T-helper 2 cell treated with Interferon-gamma antibody and Interleukin-4, amounts not matched to agents 100 ng/mL and 5 ng/mL, for 36 hours (primary cell): ENCODE results near the gene PHC2. TPM values are rescaled to one million over a fixed set of nuclear protein-coding genes. Genes with fewer than 3 reads are reported as not detected.

Experiments used
- intact Hi-C: fragments of 100-400 bp; cut with micrococcal nuclease; formaldehyde crosslinking; loops from one replicate; pipeline ENCODE4 v1.15.1; 2023
- total RNA-seq: library from RNA; stranded (reverse); gene quantifications from 2 replicates; pipeline ENCODE4 v1.2.3, GENCODE V29; 2022

PHC2 gene
- total RNA-seq, 1 donor from 2014 or later, result 46.6 TPM

DNA sequence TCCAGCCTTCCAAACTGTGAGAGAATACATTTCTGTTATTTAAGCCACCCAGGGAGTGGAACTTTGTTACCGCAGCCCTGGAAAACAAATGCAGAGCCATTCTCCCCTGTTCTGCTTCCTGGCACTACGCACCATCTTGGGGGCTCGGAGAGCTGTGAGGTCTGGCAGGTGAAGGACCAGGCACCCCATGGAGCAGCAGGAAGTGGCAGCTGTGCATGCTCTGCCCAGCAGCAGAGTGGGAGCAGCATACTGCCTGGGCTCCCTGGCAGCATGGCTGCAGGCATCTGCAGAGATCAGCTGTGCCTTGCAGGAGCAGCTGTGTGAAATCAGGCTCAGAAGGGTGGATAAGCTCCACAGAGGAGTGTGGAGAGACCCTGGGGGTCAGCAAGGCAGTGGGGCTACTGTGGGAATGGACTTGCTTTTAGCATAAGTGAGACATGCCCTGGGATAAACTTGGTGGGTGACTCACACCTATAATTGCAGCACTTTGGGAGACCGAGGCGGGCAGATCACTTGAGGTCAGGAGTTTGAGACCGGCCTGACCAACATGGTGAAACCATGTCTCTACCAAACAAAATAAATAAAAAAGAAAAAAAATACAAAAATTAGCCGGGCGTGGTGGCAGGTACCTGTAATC is 23.9 kb upstream of the PHC2 start:
- intact Hi-C loops, result loop anchor here (1.0 kb wide), 1 partner anchor 159 kb away; no protein-coding TSS in a partner anchor

- intact Hi-C loops, result no loop called here
Measured at GRCh38 chr1:33446590-33446989, 15.7 kb upstream of the PHC2 start.

- intact Hi-C loops, result no loop called here
Measured at GRCh38 chr1:33445108-33445507, 14.2 kb upstream of the PHC2 start.

GRCh38 chr1:33443705-33444180 is 12.8 kb upstream of the PHC2 start:
- intact Hi-C loops, result no loop called here

- intact Hi-C loops, result no loop called here
Measured at GRCh38 chr1:33443080-33443704, 12.3 kb upstream of the PHC2 start.

GRCh38 chr1:33442141-33442540 is 11.2 kb upstream of the PHC2 start:
- intact Hi-C loops, result no loop called here

GRCh38 chr1:33441088-33441745 is 10.3 kb upstream of the PHC2 start:
- intact Hi-C loops, result no loop called here

DNA sequence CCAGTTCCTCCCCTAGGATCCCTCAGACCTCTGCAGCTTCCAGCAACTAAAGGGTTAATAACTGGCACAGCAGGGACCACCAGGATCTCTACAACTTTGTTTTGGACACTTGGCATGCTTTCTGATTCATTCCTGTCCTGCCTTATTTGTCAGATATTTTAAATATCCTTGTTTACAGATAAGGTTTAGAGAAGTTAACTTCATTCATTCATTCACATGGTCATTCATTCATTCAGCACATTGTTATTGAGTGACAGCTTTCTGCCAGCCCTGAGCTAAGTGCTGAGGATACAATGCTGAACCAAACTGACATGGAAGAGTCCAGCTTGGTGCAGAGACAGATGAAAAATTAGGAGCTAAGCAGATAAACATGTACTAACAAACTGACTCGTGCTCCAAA is 8.8 kb upstream of the PHC2 start:
- intact Hi-C loops, result no loop called here

DNA sequence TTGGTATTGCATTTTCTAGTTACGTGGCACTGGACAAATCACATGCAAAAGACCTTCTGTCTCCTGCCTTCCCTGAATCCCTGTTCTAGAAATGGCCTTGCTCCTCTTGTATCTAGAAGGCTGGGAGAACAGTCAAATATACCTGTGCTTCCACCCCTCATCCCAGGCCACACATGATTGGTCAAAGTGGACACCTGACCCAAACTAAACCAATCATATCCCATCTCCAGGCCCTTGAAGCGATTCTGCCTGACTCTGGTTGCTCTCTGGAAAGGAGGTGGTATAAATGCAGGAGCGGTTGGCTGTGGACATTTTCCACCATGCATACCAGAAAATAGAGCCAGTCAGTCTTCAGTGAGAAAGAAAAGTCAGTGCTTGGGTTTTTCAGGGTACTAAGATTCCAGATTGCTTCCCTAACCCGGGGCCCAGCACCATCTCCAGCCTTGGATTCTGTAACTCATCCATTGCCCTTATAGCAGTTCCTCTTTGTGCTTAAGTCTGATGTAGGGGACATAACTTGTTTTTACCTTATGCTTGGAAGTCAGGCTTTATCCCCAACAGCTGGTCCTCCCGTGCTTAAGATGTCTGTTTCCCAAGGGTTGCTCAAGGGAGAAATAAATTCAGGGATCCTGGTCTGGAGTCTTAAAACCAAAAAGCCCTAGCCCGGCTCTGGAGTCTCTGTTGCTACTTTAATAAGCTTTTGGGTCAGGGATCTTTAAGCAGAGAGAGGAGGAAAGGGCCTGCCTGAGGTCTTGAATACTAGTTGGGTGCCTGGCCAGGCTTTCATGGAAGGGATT is 7.7 kb upstream of the PHC2 start:
- intact Hi-C loops, result no loop called here

- intact Hi-C loops, result no loop called here
Measured at GRCh38 chr1:33436557-33437285, 5.8 kb upstream of the PHC2 start.

DNA sequence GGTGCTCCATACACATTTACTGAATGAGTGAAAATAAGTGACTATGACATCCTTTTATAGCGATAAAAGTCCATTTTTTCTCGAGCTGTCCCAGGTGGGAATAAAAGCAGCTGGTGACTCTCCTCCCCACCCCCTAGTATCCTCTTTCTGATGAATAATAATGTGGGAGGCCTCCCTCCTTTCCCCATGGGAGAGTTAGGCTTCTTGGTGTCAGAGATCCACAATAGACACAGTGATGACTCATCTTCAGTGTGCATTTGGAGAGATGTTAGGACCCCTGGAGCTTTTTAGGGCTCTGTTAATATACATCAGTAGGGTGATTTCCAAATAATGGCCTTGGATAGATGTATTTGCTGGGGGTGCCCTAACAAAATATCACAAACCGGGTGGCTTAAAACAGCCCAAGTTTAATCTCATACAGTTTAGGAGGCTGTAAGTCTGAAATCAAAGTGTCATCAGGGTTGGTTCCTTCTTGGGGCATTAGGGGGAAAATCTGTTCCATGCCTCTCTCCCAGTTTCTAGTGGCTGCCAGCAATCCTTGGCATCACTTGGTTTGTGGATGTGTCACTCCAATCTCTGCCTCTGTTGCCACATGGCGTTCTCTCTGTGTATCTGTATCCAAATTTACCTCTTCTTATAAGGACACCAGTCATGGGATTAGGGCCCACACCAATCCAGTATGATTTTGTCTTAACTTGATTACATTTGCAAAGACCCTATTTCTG is 4.4 kb upstream of the PHC2 start:
- intact Hi-C loops, result no loop called here

DNA sequence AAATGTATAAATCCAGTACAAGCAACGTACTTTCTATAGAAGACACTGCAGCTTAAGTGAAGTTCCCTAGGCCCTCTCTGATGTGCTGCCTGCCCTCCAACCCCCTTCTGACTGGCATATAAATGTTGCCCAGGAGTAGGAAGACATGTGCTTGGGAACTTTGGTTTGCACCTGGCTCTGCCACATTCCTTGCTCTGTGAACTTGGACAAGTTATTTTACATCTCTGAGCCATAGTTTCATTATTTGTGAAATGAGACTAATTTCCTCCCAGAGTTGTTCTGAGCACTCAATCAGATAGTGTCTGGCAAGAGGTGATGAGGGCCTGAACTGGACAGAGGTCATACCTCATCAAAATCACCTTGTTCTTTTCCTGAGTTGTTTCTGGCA is 3.5 kb upstream of the PHC2 start:
- intact Hi-C loops, result no loop called here

- intact Hi-C loops, result no loop called here
Measured at GRCh38 chr1:33433509-33434362, 2.8 kb upstream of the PHC2 start.

GRCh38 chr1:33429856-33430691 is 821 bp downstream of the PHC2 start:
- intact Hi-C loops, result no loop called here

GRCh38 chr1:33429332-33429731 is 1.6 kb downstream of the PHC2 start:
- intact Hi-C loops, result no loop called here

DNA sequence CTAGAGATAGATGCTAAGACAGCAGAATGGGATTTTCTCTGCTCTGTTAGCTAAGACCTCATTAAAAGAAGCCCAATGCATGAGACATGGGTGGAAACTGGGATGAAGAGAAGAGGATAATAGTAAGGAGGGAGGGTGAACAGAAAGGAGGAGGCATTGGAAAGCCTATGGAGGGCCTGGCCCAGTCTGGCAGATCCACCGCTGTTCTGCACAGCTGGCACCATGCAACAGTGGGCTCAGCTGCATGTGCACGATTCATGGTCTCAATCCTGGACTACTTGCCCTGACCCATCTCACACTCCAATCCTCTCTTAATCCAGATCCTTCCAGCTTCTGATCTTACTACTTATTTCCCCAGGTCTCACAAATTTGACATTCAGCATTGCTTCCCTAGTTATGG is 2.2 kb downstream of the PHC2 start:
- intact Hi-C loops, result loop anchor here (1.0 kb wide), 1 partner anchor 44 kb away; the partner anchor contains the start of gene ZSCAN20

GRCh38 chr1:33426916-33427315 is 4.0 kb downstream of the PHC2 start:
- intact Hi-C loops, result no loop called here

GRCh38 chr1:33425900-33426299 is 5.0 kb downstream of the PHC2 start:
- intact Hi-C loops, result no loop called here

GRCh38 chr1:33424610-33425009 is 6.3 kb downstream of the PHC2 start:
- intact Hi-C loops, result no loop called here
